GM10266 (cell line): ENCODE measurements around the gene RC3H2.

ENCODE experiments used
- DNase-seq: peaks from one replicate; pipeline ENCODE4 v3.0.0; 2012; ENCODE audit errors: extremely low spot score
- TF ChIP-seq, protein P1 (sequence below): IDR thresholded peaks from 2 replicates; pipeline ENCODE4 v1.5.1; 2012; ENCODE audit warnings: mild to moderate bottlenecking, low read depth; ENCODE audit not compliant: control insufficient read depth, insufficient read depth; ENCODE audit errors: missing control alignments

The RC3H2 gene

GRCh38 chr9:122822056-122822455, 83.1 kb downstream of the RC3H2 start:
- TF ChIP-seq, protein P1, sequence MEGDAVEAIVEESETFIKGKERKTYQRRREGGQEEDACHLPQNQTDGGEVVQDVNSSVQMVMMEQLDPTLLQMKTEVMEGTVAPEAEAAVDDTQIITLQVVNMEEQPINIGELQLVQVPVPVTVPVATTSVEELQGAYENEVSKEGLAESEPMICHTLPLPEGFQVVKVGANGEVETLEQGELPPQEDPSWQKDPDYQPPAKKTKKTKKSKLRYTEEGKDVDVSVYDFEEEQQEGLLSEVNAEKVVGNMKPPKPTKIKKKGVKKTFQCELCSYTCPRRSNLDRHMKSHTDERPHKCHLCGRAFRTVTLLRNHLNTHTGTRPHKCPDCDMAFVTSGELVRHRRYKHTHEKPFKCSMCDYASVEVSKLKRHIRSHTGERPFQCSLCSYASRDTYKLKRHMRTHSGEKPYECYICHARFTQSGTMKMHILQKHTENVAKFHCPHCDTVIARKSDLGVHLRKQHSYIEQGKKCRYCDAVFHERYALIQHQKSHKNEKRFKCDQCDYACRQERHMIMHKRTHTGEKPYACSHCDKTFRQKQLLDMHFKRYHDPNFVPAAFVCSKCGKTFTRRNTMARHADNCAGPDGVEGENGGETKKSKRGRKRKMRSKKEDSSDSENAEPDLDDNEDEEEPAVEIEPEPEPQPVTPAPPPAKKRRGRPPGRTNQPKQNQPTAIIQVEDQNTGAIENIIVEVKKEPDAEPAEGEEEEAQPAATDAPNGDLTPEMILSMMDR, result no peak
- no peak for DNase-seq

DNA sequence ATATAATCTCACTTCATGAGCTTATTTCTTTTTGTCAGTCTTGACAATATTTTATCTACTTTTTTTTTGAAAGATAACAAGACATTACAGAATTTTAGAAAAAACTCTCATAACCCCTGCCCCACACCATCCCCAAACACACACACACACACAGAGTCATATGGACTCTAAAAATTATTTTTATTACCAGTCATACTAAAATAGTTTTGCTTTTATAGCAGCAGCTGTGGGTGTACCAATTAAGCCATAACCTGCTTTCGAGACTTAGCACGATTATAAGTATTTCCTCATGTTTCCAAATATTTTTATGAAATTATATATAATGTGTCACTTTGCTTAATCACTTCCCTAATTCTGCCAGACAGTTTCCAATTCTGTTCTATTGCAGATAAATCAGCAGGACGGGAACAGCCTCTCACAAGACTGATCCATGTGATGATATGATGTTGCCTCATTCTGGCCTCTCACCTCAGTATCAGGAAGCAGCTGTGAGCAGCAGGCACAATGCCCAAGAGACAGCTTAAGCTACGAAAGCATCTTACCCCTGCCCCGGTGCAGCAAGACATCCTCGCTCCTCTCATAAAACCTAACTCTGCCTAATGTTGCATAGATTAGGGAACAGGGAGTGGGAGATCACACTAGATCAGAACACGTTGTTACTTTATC, 83.7 kb downstream of the RC3H2 start:
- DNase-seq, result no peak
- TF ChIP-seq, protein P1, result no peak

DNA sequence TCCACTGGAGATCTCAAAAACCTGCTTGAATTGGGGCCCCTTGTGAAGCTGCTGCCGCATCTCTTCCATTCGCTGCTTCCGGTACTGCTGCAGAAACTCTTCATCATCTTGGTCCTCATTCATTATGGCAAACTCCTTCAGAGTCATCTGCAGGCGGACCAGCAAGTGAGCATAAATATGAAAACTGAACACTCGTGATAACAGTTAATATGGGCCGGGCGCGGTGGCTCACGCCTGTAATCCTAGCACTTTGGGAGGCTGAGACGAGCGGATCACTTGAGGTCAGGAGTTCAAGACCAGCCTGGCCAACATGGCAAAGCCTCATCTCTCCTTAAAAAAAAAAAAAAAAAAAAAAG, 84.7 kb downstream of the RC3H2 start:
- TF ChIP-seq, protein P1, result no peak
- no peak for DNase-seq

- TF ChIP-seq, protein P1, result no peak
- no peak for DNase-seq
Observed at GRCh38 chr9:122819791-122820489, 85.2 kb downstream of the RC3H2 start.

GRCh38 chr9:122819326-122819725, 85.8 kb downstream of the RC3H2 start:
- TF ChIP-seq, protein P1, result no peak
- no peak for DNase-seq

- no peak for DNase-seq
- TF ChIP-seq, protein P1, result no peak
Observed at GRCh38 chr9:122816163-122816867, 88.8 kb downstream of the RC3H2 start.

- TF ChIP-seq, protein P1, result no peak
- DNase-seq, result no peak
Observed at GRCh38 chr9:122815544-122815943, 89.6 kb downstream of the RC3H2 start.
